IMR-90 (cell line): Measurements from ENCODE around the gene PTPN3. TPM values are rescaled to one million over a fixed set of nuclear protein-coding genes. Genes with fewer than 3 reads are reported as not detected.

ENCODE experiments used
- ATAC-seq: fragments of 200-7000 bp; cut with Tn5 transposase; 2 replicates; pipeline ENCODE4 v1.9.1; 2020; ENCODE audit warnings: low read depth, mild to moderate bottlenecking, moderate library complexity
- BruUV-seq: library from RNA; stranded (reverse); fragments of 400-500 nt; replicated peaks from 2 replicates; lab custom pipeline; 2021; lab: Mats Ljungman, UMichigan
- CTCF ChIA-PET: fragments of 300-600 bp; formaldehyde crosslinking; extraction: SDS; loops from one replicate; lab custom pipeline; 2021; ENCODE audit warnings: antibody characterized with exemption; lab: Yijun Ruan, JAX
- POLR2A ChIA-PET: fragments of 300-600 bp; sonication (Branson Sonifier 250); formaldehyde crosslinking; loops from one replicate; lab custom pipeline; 2022; ENCODE audit warnings: antibody characterized with exemption; ENCODE audit not compliant: unreplicated experiment; lab: Charles Lee
- DNase-seq: peaks from one replicate; pipeline ENCODE4 v3.0.0; 2013
- H2AFZ ChIP-seq: replicated peaks from 2 replicates; pipeline ENCODE3; 2013; ENCODE audit warnings: low read length, mild to moderate bottlenecking; ENCODE audit not compliant: poor library complexity
- H2AK5ac ChIP-seq: 2 replicates; pipeline ENCODE4 v1.6.1; 2013; ENCODE audit warnings: low read depth, low read length, inconsistent platforms
- H2AK9ac ChIP-seq: replicated peaks from 2 replicates; pipeline ENCODE3; 2013; ENCODE audit warnings: mild to moderate bottlenecking, low read depth, low read length, moderate library complexity; ENCODE audit not compliant: poor library complexity
- H2BK120ac ChIP-seq: 2 replicates; pipeline ENCODE4 v1.6.1; 2013; ENCODE audit warnings: low read depth, low read length, inconsistent platforms
- H2BK15ac ChIP-seq: 3 replicates; pipeline ENCODE4 v1.6.1; 2013; ENCODE audit warnings: low read depth, low read length, inconsistent platforms
- H2BK20ac ChIP-seq: 2 replicates; pipeline ENCODE4 v1.6.1; 2013; ENCODE audit warnings: low read depth, mild to moderate bottlenecking, inconsistent platforms, low read length, moderate library complexity
- H2BK5ac ChIP-seq: 2 replicates; pipeline ENCODE4 v1.6.1; 2013; ENCODE audit warnings: mild to moderate bottlenecking, low read depth, low read length, inconsistent platforms; ENCODE audit not compliant: poor library complexity, severe bottlenecking
- H3K14ac ChIP-seq: replicated peaks from 2 replicates; pipeline ENCODE4 v1.6.1; 2013; ENCODE audit warnings: low read depth, low read length, inconsistent platforms
- H3K18ac ChIP-seq: 2 replicates; pipeline ENCODE4 v1.6.1; 2013; ENCODE audit warnings: low read depth, low read length, control low read depth
- H3K23ac ChIP-seq: 2 replicates; pipeline ENCODE4 v1.6.1; 2013; ENCODE audit warnings: low read depth, low read length, inconsistent platforms
- H3K27ac ChIP-seq: 2 replicates; pipeline ENCODE4 v1.5.1; 2013; ENCODE audit warnings: mild to moderate bottlenecking, control low read depth, low read length; ENCODE audit not compliant: insufficient read depth
- H3K27me3 ChIP-seq: 2 replicates; pipeline ENCODE4 v1.6.1; 2013; ENCODE audit warnings: low read length; ENCODE audit not compliant: control insufficient read depth, insufficient read depth
- H3K36me3 ChIP-seq: 2 replicates; pipeline ENCODE4 v1.6.1; 2013; ENCODE audit warnings: low read length, mixed read lengths; ENCODE audit not compliant: control insufficient read depth, insufficient read depth
- H3K4ac ChIP-seq: 2 replicates; pipeline ENCODE4 v1.6.1; 2013; ENCODE audit warnings: low read depth, low read length, inconsistent platforms
- H3K4me1 ChIP-seq: 2 replicates; pipeline ENCODE4 v1.6.1; 2013; ENCODE audit warnings: low read length, mixed read lengths; ENCODE audit not compliant: control insufficient read depth, insufficient read depth
- H3K4me2 ChIP-seq: 2 replicates; pipeline ENCODE4 v1.6.1; 2013; ENCODE audit warnings: low read depth, mild to moderate bottlenecking, control low read depth, low read length, moderate library complexity
- H3K4me3 ChIP-seq: 2 replicates; pipeline ENCODE4 v1.5.1; 2013; ENCODE audit warnings: low read depth, mild to moderate bottlenecking, control low read depth, low read length, moderate library complexity; ENCODE audit not compliant: insufficient read depth
- H3K56ac ChIP-seq: 2 replicates; pipeline ENCODE4 v1.6.1; 2013; ENCODE audit warnings: low read length, inconsistent platforms; ENCODE audit not compliant: insufficient read depth; ENCODE audit errors: extremely low read depth
- H3K79me1 ChIP-seq, 2 experiments: 2 replicates each; pipeline ENCODE4 v1.6.1; 2013; ENCODE audit warnings: low read length in 2 of 2, inconsistent platforms in 1 of 2, low read depth in 1 of 2
- H3K9ac ChIP-seq: 2 replicates; pipeline ENCODE4 v1.6.1; 2013; ENCODE audit warnings: low read depth, low read length, control low read depth
- H3K9me1 ChIP-seq: 2 replicates; pipeline ENCODE4 v1.6.1; 2013; ENCODE audit warnings: low read length, inconsistent platforms; ENCODE audit not compliant: insufficient read depth
- H3K9me3 ChIP-seq: 2 replicates; pipeline ENCODE4 v1.6.1; 2013; ENCODE audit warnings: low read length; ENCODE audit not compliant: control insufficient read depth, insufficient read depth
- H4K20me1 ChIP-seq: 2 replicates; pipeline ENCODE4 v1.6.1; 2013; ENCODE audit warnings: low read length, inconsistent platforms; ENCODE audit not compliant: insufficient read depth
- H4K5ac ChIP-seq: 2 replicates; pipeline ENCODE4 v1.6.1; 2013; ENCODE audit warnings: mild to moderate bottlenecking, low read depth, low read length, control low read depth
- H4K8ac ChIP-seq, 2 experiments: 2 replicates each; pipeline ENCODE4 v1.6.1; 2013; ENCODE audit warnings: low read depth in 2 of 2, low read length in 2 of 2, control low read depth in 1 of 2, inconsistent platforms in 1 of 2
- H4K91ac ChIP-seq: 2 replicates; pipeline ENCODE4 v1.6.1; 2013; ENCODE audit warnings: low read depth, low read length, inconsistent platforms; ENCODE audit not compliant: insufficient read depth
- BHLHE40 ChIP-seq: fragments of 150-350 bp; IDR thresholded peaks from 2 replicates; pipeline ENCODE4 v1.6.1; 2016; ENCODE audit warnings: mild to moderate bottlenecking, low read depth, low read length
- CEBPB ChIP-seq: IDR thresholded peaks from 2 replicates; pipeline ENCODE4 v1.6.1; 2012; ENCODE audit warnings: low read depth, low read length, improper control_type of control experiment
- CHD1 ChIP-seq: IDR thresholded peaks from 2 replicates; pipeline ENCODE4 v1.6.1; 2012; ENCODE audit warnings: low read depth, low read length, improper control_type of control experiment
- FOS ChIP-seq: fragments of 150-350 bp; IDR thresholded peaks from 2 replicates; pipeline ENCODE4 v1.6.1; 2016; ENCODE audit warnings: low read depth, low read length
- MAFK ChIP-seq: IDR thresholded peaks from 2 replicates; pipeline ENCODE4 v1.6.1; 2012; ENCODE audit warnings: low read depth, low read length, improper control_type of control experiment
- MAZ ChIP-seq: IDR thresholded peaks from 2 replicates; pipeline ENCODE4 v1.6.1; 2012; ENCODE audit warnings: low read depth, mild to moderate bottlenecking, low read length, improper control_type of control experiment, moderate library complexity, borderline replicate concordance
- MXI1 ChIP-seq: IDR thresholded peaks from 2 replicates; pipeline ENCODE4 v1.6.1; 2012; ENCODE audit warnings: low read depth, mild to moderate bottlenecking, low read length, moderate library complexity, borderline replicate concordance
- NFE2L2 ChIP-seq: fragments of 150-350 bp; IDR thresholded peaks from 2 replicates; pipeline ENCODE4 v1.6.1; 2016; ENCODE audit warnings: low read depth, mild to moderate bottlenecking, low read length
- POLR2A ChIP-seq: IDR thresholded peaks from 2 replicates; pipeline ENCODE4 v1.6.1; 2012; ENCODE audit warnings: mild to moderate bottlenecking, low read depth, low read length
- RAD21 ChIP-seq: IDR thresholded peaks from 2 replicates; pipeline ENCODE4 v1.6.1; 2012; ENCODE audit warnings: low read length, improper control_type of control experiment
- RCOR1 ChIP-seq: IDR thresholded peaks from 2 replicates; pipeline ENCODE4 v1.6.1; 2012; ENCODE audit warnings: mild to moderate bottlenecking, low read length, improper control_type of control experiment; ENCODE audit not compliant: insufficient replicate concordance
- RFX5 ChIP-seq: IDR thresholded peaks from 2 replicates; pipeline ENCODE4 v1.8.0; 2012; ENCODE audit warnings: low read depth, mild to moderate bottlenecking, low read length, moderate library complexity
- SMC3 ChIP-seq: fragments of 150-350 bp; IDR thresholded peaks from 2 replicates; pipeline ENCODE4 v1.6.1; 2016; ENCODE audit warnings: low read depth, mild to moderate bottlenecking, antibody characterized with exemption, low read length, moderate library complexity
- WGBS, 2 experiments: methylation state at CpG; one replicate each; pipeline versions ENCODE4 v1.1.5 to v1.1.7; 2013; ENCODE audit warnings: missing lambda C conversion rate in 2 of 2; ENCODE audit not compliant: insufficient read length in 1 of 2; ENCODE audit errors: extremely low coverage in 2 of 2; 5-methylcytosine and 5-hydroxymethylcytosine counted together
- dilution Hi-C: fragments of 300-500 bp; cut with HindIII; formaldehyde crosslinking; loops from one replicate; pipeline ENCODE4 v1.14.3; 2018; ENCODE audit warnings: low sequenced_read_pairs; ENCODE audit not compliant: unreplicated experiment
- in situ Hi-C: fragments of 300-500 bp; cut with MboI; formaldehyde crosslinking; loops from 3 replicates; pipeline ENCODE4 v1.14.3; 2019; ENCODE audit warnings: low sequenced_read_pairs, inconsistent platforms, mixed read lengths
- intact Hi-C: fragments of 100-400 bp; cut with micrococcal nuclease; formaldehyde crosslinking; loops from 2 replicates; pipeline ENCODE4 v1.10.0; 2022
- polyA plus RNA-seq, 3 experiments: library from polyadenylated mRNA; depleted of rRNA; stranded (reverse); fragments of >200 nt; gene quantifications; 2 replicates each; pipeline ENCODE4 v1.2.3, GENCODE V29; 2012; ENCODE audit warnings: low replicate concordance in 1 of 3
- total RNA-seq: library from RNA; depleted of rRNA; stranded (reverse); fragments of >200 nt; gene quantifications from 2 replicates; pipeline ENCODE4 v1.2.3, GENCODE V29; 2012
- TF ChIP-seq, protein P1 (sequence below): fragments of 150-350 bp; IDR thresholded peaks from 2 replicates; pipeline ENCODE4 v1.6.1; 2017; ENCODE audit warnings: mild to moderate bottlenecking, antibody characterized with exemption, low read length, low read depth
- TF ChIP-seq, protein P2 (sequence below): fragments of 150-350 bp; IDR thresholded peaks from 2 replicates; pipeline ENCODE4 v1.6.1; 2016; ENCODE audit warnings: low read depth, mild to moderate bottlenecking, low read length, moderate library complexity, borderline replicate concordance
- TF ChIP-seq, protein P3 (sequence below): conservative IDR thresholded peaks from 2 replicates; pipeline ENCODE4 v1.5.1; 2012; ENCODE audit warnings: mild to moderate bottlenecking, low read depth, low read length, improper control_type of control experiment

PTPN3 gene
- total and polyA plus RNA-seq, 2 of the 4 experiments (the other 2 are of a cell fraction): 0.72 to 0.89 TPM

DNA sequence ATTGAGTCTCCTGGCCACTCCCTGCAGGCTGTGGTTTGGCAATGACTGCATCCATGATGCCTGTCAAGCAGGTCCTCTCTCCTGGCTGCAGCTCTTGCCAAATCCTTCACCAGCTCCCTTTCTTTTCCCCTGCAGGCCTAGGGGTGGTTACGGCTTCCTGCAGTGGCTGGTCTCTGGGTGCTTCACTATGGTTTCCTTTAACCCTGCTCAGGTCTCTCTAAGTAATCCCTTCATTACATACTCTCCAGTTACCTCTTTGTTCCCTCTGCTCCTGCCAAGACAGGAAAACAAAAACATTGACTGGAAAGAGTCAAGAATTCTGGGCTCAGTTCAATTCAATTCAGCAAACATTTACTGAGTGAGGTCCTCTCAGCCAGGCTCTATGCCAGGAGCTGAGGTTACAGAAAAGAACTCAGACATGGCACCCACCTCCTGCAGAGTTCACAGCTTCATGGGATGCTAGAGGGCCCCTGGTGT, 19.8 kb upstream of the PTPN3 start:
- intact Hi-C loops: no loop called here
- Histone ChIP-seq H2AFZ (no peak overlapping the region), H3K9me3 (no peaks in the 10 kb centered on the region), H2BK120ac (no peak overlapping the region), H3K4me2 (no peak overlapping the region), H3K9me1 (no peaks in the 10 kb centered on the region), H2BK20ac (no peak overlapping the region), H4K91ac (no peak overlapping the region), H4K20me1 (no peaks in the 10 kb centered on the region), H4K5ac (no peak overlapping the region), H3K14ac (no peak overlapping the region), H3K4ac (no peak overlapping the region), H3K23ac (no peak overlapping the region), H3K18ac (no peak overlapping the region), H3K27me3 (peaks cover 26% of the 10 kb centered on the region), H3K79me1 (no peaks in the 10 kb centered on the region), H3K4me1 (no peaks in the 10 kb centered on the region), H3K9ac (no peak overlapping the region), H3K56ac (no peak overlapping the region), H3K4me3 (no peak overlapping the region), H2AK9ac (no peak overlapping the region), H4K8ac (no peak overlapping the region), H2BK5ac (no peak overlapping the region), H2BK15ac (no peak overlapping the region), H3K27ac (no peak overlapping the region), H3K36me3 (no peaks in the 10 kb centered on the region), H2AK5ac (no peak overlapping the region)
- WGBS, 2 experiments: 100% methylated on average over 1 of the region's 1 CpG; no CpG with 5 or more reads in 1 of the 2 experiments
- ChIA-PET POLR2A (no interaction called here), CTCF (no interaction called here)
- ATAC-seq: no peak
- dilution Hi-C loops: no loop called here
- TF ChIP-seq CHD1: no peak
- no peak for TF ChIP-seq MAFK
- no peak for TF ChIP-seq NFE2L2
- no peak for TF ChIP-seq POLR2A
- TF ChIP-seq CEBPB: no peak
- TF ChIP-seq, protein P1, sequence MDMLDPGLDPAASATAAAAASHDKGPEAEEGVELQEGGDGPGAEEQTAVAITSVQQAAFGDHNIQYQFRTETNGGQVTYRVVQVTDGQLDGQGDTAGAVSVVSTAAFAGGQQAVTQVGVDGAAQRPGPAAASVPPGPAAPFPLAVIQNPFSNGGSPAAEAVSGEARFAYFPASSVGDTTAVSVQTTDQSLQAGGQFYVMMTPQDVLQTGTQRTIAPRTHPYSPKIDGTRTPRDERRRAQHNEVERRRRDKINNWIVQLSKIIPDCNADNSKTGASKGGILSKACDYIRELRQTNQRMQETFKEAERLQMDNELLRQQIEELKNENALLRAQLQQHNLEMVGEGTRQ: no peak
- no peak for TF ChIP-seq SMC3
- TF ChIP-seq BHLHE40: no peak
- TF ChIP-seq, protein P2, sequence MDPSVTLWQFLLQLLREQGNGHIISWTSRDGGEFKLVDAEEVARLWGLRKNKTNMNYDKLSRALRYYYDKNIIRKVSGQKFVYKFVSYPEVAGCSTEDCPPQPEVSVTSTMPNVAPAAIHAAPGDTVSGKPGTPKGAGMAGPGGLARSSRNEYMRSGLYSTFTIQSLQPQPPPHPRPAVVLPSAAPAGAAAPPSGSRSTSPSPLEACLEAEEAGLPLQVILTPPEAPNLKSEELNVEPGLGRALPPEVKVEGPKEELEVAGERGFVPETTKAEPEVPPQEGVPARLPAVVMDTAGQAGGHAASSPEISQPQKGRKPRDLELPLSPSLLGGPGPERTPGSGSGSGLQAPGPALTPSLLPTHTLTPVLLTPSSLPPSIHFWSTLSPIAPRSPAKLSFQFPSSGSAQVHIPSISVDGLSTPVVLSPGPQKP: no peak
- TF ChIP-seq MXI1: no peak
- TF ChIP-seq RFX5: no peak
- TF ChIP-seq, protein P3, sequence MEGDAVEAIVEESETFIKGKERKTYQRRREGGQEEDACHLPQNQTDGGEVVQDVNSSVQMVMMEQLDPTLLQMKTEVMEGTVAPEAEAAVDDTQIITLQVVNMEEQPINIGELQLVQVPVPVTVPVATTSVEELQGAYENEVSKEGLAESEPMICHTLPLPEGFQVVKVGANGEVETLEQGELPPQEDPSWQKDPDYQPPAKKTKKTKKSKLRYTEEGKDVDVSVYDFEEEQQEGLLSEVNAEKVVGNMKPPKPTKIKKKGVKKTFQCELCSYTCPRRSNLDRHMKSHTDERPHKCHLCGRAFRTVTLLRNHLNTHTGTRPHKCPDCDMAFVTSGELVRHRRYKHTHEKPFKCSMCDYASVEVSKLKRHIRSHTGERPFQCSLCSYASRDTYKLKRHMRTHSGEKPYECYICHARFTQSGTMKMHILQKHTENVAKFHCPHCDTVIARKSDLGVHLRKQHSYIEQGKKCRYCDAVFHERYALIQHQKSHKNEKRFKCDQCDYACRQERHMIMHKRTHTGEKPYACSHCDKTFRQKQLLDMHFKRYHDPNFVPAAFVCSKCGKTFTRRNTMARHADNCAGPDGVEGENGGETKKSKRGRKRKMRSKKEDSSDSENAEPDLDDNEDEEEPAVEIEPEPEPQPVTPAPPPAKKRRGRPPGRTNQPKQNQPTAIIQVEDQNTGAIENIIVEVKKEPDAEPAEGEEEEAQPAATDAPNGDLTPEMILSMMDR: no peak
- no peak for TF ChIP-seq FOS
- TF ChIP-seq MAZ: no peak
- TF ChIP-seq RCOR1: no peak
- TF ChIP-seq RAD21: no peak
- DNase-seq: no peak
- in situ Hi-C loops: loop anchor here (5.0 kb wide), 1 partner anchor 76 kb away; no protein-coding TSS in a partner anchor
- BruUV-seq: no TSS peak
